ENCODE results near the gene ISOC2. TPM values are rescaled to one million over a fixed set of nuclear protein-coding genes. Genes with fewer than 3 reads are reported as not detected.

Gene ISOC2
- total and polyA plus RNA-seq, 2 donors (not counting 3 experiments of a cell fraction or from before 2014, with no cell fraction given): 49.3 to 68.7 TPM

DNA sequence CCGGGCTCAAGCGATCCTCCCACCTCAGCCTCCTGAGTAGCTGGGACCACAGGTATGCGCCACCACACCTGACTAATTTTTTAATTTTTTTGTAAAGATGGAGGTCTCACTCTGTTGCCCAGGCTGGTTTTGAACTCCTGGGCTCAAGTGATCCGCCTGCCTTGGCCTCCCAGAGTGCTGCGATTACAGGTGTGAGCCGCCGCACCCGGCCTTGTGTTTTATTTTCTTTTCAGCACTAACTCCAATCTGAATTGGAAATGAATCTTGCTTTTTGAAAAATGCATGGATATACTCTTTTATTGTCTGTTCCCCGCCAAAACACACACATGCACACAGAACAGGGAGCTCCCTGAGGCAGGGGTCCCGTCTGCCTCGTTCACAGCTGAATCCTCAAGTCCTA is 1.3 kb upstream of the ISOC2 start:
- H3K79me2 ChIP-seq (ENCODE audit: control insufficient read depth, insufficient read depth, low read length): no peaks in the 10 kb centered on the region
- H3K4me1 ChIP-seq (ENCODE audit: control insufficient read depth, extremely low read depth, insufficient read depth, low read length): peaks cover 13% of the 10 kb centered on the region
- no peaks in the 10 kb centered on the region for H3K27me3 ChIP-seq (ENCODE audit: control insufficient read depth in 2 of 2, insufficient read depth in 2 of 2, low read length in 2 of 2)
- CTCF ChIA-PET: interaction anchor here (1.5 kb wide), 1 partner anchor 11 kb away, joined by 4 read pairs; no protein-coding TSS in a partner anchor
- DNase-seq (ENCODE audit: low read depth, low spot score) (no peak), FAIRE-seq (no peak)
- no peak overlapping the region for H3K9ac ChIP-seq (replicated peaks; ENCODE audit: extremely low read depth, insufficient read depth, low read length)
- dilution Hi-C loops (cut with MboI; ENCODE audit: extremely low pct_ligation_motif_present, low sequenced_read_pairs): no loop called here
- H3K4me2 ChIP-seq (ENCODE audit: insufficient read depth, low read length): no peak overlapping the region
- no peak overlapping the region for H3K27ac ChIP-seq (ENCODE audit: insufficient read depth, low read depth, low read length)
- H4K20me1 ChIP-seq (replicated peaks; ENCODE audit: control insufficient read depth, extremely low read depth, insufficient read depth, low read length): no peaks in the 10 kb centered on the region
- H2AFZ ChIP-seq (ENCODE audit: low read depth, low read length): no peak overlapping the region
- H3K9me1 ChIP-seq (replicated peaks; ENCODE audit: control insufficient read depth, extremely low read depth, insufficient read depth, low read length): no peaks in the 10 kb centered on the region
- TF ChIP-seq FOS (IDR thresholded peaks at IDR 0.05; ENCODE audit: borderline replicate concordance, insufficient read depth, low read length): no peak
- no peak for TF ChIP-seq POLR2A (IDR thresholded peaks at IDR 0.05; ENCODE audit: low read depth, low read length)
- no peak for TF ChIP-seq EZH2 (IDR thresholded peaks at IDR 0.05; ENCODE audit: borderline replicate concordance, low read depth, low read length, severe bottlenecking)
- no peak for TF ChIP-seq MYC (IDR thresholded peaks at IDR 0.05; ENCODE audit: low read depth, low read length)
- TF ChIP-seq GATA2 (IDR thresholded peaks at IDR 0.05; ENCODE audit: insufficient read depth, insufficient read length, low read depth, low read length): no peak
- TF ChIP-seq POLR2AphosphoS5 (IDR thresholded peaks at IDR 0.05; ENCODE audit: insufficient read depth, low read depth, low read length): no peak
- TF ChIP-seq JUN (IDR thresholded peaks at IDR 0.05; ENCODE audit: borderline replicate concordance, insufficient read depth, insufficient read length, low read depth): no peak
- TF ChIP-seq, protein P1, sequence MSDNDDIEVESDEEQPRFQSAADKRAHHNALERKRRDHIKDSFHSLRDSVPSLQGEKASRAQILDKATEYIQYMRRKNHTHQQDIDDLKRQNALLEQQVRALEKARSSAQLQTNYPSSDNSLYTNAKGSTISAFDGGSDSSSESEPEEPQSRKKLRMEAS (IDR thresholded peaks at IDR 0.05; ENCODE audit: insufficient read depth, insufficient read length): no peak
- TF ChIP-seq, protein P2, sequence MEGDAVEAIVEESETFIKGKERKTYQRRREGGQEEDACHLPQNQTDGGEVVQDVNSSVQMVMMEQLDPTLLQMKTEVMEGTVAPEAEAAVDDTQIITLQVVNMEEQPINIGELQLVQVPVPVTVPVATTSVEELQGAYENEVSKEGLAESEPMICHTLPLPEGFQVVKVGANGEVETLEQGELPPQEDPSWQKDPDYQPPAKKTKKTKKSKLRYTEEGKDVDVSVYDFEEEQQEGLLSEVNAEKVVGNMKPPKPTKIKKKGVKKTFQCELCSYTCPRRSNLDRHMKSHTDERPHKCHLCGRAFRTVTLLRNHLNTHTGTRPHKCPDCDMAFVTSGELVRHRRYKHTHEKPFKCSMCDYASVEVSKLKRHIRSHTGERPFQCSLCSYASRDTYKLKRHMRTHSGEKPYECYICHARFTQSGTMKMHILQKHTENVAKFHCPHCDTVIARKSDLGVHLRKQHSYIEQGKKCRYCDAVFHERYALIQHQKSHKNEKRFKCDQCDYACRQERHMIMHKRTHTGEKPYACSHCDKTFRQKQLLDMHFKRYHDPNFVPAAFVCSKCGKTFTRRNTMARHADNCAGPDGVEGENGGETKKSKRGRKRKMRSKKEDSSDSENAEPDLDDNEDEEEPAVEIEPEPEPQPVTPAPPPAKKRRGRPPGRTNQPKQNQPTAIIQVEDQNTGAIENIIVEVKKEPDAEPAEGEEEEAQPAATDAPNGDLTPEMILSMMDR (IDR thresholded peaks at IDR 0.05; ENCODE audit: extremely low read depth in 1 of 2, insufficient read depth in 1 of 2, low read depth in 1 of 2, low read length in 2 of 2): no peak
- no TSS peak for BruUV-seq (replicated peaks)
- H3K36me3 ChIP-seq (ENCODE audit: control insufficient read depth in 2 of 2, extremely low read depth in 1 of 2, insufficient read depth in 2 of 2, low read length in 2 of 2): no peaks in the 10 kb centered on the region
- H3K4me3 ChIP-seq (replicated peaks in 1 of 3; ENCODE audit: insufficient read depth in 1 of 3, low read depth in 1 of 3, low read length in 3 of 3): no peak overlapping the region
- intact Hi-C loops (cut with micrococcal nuclease): loop anchor here (5.0 kb wide), 1 partner anchor 145 kb away; the partner anchor contains the start of gene ZNF865
- POLR2A ChIA-PET: interaction anchor here (0.6 kb wide), 1 partner anchor 9 kb away, joined by 5 read pairs; no protein-coding TSS in a partner anchor
- H3K9me3 ChIP-seq (replicated peaks; ENCODE audit: control insufficient read depth, insufficient read depth, low read length): no peaks in the 10 kb centered on the region
